ENCODE results near the gene PSMA4.
A peak's percentile ranks its signal among the peaks of the same experiment; 100 is the strongest.

The PSMA4 gene

DNA sequence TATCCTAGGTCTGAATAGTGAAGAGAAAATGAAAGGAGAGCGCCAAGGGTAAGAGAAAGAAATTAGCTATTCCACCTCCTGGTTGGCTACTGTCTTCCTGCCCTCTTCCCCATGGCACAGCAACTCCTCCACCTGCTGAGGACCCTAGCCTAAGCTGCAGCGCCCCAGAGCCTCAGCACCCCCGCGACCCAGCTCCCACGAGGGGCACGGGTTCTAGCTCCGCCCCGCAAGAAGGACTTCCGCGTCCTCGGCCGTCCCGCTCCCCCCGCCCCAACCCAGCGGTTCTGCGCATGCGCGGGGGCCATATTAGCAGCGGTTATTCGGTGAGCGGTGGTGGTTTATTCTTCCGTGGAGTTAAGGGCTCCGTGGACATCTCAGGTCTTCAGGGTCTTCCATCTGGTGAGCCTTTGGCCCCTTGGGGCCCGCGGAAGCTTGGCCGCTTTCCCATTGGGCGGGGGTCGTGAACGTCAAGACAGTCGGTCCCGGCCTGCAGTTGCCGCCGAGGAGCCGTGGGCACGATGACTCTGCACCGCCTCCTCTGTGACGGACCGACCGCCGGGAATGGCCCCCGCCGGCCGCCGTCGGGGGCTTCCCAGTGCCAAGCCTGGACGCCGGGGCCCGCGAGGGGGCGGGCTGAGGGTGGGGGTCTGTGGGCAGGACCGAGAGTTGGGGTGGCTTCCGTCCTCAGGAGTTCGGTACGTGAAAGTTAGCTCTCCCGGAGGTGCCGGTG lies at the start of gene PSMA4:
Gene PSMA4 (plus strand): TSS at position 304 of the 730 bp plus-strand sequence. CDS start 1,484 bp downstream, outside the sequence.
- peak within 1 kb of the TSS; percentile 94 for H3K4me3 ChIP-seq (ENCODE audit: low read depth, low read length)
- peak; percentile 95 for DNase-seq (ENCODE audit: low read depth)
- TF ChIP-seq, protein P1, sequence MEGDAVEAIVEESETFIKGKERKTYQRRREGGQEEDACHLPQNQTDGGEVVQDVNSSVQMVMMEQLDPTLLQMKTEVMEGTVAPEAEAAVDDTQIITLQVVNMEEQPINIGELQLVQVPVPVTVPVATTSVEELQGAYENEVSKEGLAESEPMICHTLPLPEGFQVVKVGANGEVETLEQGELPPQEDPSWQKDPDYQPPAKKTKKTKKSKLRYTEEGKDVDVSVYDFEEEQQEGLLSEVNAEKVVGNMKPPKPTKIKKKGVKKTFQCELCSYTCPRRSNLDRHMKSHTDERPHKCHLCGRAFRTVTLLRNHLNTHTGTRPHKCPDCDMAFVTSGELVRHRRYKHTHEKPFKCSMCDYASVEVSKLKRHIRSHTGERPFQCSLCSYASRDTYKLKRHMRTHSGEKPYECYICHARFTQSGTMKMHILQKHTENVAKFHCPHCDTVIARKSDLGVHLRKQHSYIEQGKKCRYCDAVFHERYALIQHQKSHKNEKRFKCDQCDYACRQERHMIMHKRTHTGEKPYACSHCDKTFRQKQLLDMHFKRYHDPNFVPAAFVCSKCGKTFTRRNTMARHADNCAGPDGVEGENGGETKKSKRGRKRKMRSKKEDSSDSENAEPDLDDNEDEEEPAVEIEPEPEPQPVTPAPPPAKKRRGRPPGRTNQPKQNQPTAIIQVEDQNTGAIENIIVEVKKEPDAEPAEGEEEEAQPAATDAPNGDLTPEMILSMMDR (IDR thresholded peaks at IDR 0.05; ENCODE audit: insufficient read depth, low read depth, low read length, missing control alignments) = no peak

DNA sequence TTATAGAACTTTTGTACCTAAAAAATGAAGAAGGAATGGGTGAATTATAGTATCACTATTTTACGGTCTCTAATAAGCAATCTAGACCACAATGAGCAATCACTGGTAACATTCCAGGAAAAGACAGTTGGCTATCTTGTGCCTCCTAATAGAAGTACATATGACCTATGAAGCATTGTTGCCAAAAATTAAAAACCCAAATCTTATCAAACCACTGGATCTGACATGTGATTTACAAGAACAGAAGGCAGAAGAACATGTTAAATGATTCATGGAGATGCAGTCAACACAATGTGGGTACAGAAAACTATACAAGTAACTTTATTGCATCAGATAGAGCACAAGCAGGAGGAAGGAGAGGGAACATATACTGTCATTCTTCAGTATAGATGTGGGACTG lies 47.4 kb upstream of the PSMA4 start:
- no peak overlapping the region for H3K4me3 ChIP-seq (ENCODE audit: low read depth, low read length)
- DNase-seq (ENCODE audit: low read depth) = no peak
- TF ChIP-seq, protein P1 (IDR thresholded peaks at IDR 0.05; ENCODE audit: insufficient read depth, low read depth, low read length, missing control alignments) = no peak

DNA sequence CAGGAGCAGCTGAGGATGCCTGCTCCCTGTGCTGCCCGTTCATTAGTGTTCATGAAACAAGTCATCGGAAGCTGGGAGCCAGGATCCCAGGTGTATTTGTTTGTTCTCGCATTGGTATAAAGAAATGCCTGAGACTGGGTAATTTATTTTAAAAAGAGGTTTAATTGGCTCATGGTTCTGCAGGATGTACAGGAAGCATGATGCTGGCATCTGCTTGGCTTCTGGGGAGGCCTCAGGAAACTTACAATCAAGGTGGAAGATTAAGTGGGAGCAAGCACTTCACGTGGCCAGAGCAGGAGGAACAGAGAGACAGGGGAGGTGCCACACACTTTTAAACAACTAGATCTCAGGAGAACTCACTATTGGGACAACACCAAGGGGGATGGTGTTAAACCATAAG lies 38.4 kb upstream of the PSMA4 start:
- DNase-seq (ENCODE audit: low read depth) = no peak
- TF ChIP-seq, protein P1 (IDR thresholded peaks at IDR 0.05; ENCODE audit: insufficient read depth, low read depth, low read length, missing control alignments) = no peak
- H3K4me3 ChIP-seq (ENCODE audit: low read depth, low read length) = no peak overlapping the region

DNA sequence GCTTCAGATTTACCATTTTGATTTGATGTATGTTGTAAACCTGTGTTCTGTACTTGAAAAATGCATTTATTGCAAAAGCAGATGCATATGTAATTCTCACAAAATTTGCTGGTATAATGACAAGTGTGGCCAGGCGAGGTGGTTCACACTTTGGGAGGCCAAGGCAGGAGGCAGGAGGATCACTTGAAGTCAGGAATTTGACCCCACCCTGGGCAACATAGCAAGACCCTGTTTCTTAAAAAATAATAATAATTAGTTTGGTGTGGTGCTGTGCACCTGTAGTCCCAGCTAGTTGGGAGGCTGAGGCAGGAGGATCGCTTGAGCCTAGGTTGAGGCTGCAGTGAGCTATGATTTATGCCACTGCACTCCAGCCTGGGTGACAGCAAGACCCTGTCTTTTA lies 37.6 kb upstream of the PSMA4 start:
- DNase-seq (ENCODE audit: low read depth) = no peak
- no peak overlapping the region for H3K4me3 ChIP-seq (ENCODE audit: low read depth, low read length)
- TF ChIP-seq, protein P1 (IDR thresholded peaks at IDR 0.05; ENCODE audit: insufficient read depth, low read depth, low read length, missing control alignments) = no peak

DNA sequence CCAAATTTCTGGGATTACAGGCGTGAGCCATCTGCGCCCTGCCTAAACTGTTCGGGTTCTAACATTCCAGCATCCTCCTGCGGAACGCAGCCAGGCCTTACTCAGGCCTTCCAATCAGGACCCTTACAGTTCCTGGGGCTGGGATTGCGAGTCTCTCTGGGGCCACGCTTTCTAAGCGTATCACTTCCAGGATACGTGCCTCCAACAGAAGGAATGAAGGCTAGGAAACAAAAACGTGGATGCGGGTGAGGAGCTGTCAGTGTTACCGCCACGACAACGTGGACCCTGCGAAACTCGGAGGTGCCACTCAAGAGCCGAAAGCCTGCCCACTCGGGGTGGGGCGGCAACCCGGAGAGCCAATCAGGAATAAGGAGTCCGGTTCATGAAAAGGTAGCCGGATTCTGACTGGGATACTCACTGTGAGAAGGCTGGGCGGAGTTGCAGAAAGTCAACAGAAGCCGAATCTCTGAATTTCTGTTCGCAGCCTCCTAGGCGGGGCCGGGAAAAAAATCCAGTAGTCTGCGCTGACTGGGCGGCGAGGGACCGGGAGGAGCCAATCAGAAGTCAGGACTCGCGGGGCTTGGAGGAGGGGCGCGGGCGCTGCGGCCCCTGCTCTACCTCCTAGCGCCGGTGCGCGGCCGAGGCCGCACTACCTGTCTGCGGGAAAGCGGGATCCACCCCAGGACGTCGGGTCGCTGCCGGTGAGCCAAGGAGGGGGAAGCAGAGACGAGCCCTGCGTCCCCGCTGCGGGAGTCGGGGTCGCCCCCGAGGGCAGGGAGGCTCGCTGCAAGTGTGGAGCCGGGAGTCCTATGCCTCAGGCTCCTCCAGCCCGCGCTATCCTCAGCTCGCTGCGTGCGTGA lies 33.0 kb upstream of the PSMA4 start, which contains the start of gene HYKK:
Gene HYKK (plus strand): TSS at position 607 of the 860 bp plus-strand sequence. CDS start 5,512 bp downstream, outside the sequence.
- H3K4me3 ChIP-seq (ENCODE audit: low read depth, low read length) = peak within 1 kb of the TSS; percentile 61
- peak; percentile 94 for DNase-seq (ENCODE audit: low read depth)
- TF ChIP-seq, protein P1 (IDR thresholded peaks at IDR 0.05; ENCODE audit: insufficient read depth, low read depth, low read length, missing control alignments) = peak; percentile 8

DNA sequence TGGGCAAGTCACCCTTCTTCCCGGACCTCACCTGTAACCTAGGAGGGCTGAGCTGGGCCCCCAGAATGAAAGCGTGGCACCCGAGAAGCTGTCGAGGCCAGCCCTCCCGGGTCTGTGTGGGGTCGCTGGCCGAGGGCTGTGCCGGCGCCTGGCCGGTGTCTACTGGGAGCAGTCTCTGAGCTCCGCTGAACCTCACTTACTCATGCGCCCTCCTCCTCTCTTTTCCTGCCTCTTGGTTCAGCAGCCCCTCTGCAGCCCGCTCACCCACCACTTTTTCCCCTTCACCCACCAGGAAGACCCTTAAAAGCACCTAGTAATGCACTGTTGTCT lies 32.4 kb upstream of the PSMA4 start:
- H3K4me3 ChIP-seq (ENCODE audit: low read depth, low read length) = peak overlapping the region; percentile 61
- TF ChIP-seq, protein P1 (IDR thresholded peaks at IDR 0.05; ENCODE audit: insufficient read depth, low read depth, low read length, missing control alignments) = no peak
- no peak for DNase-seq (ENCODE audit: low read depth)

All from GM12865 (cell line).